Naive thymus-derived CD8-positive, alpha-beta T cell (primary cell): ENCODE results near the gene AHCYL1. TPM values are rescaled to one million over a fixed set of nuclear protein-coding genes. Genes with fewer than 3 reads are reported as not detected.

Source experiments
- ATAC-seq, 2 donors: fragments of 150-1000 bp; cut with Tn5 transposase in 1 of 2; sonication (Bioruptor Pico), chemical (Tn5 transposase) in 1 of 2; 1 replicate in 1 of 2; 2 replicates in 1 of 2; pipeline ENCODE4 v1.10.0; 2021; ENCODE audit warnings: mild to moderate bottlenecking in 2 of 2, moderate library complexity in 2 of 2
- POLR2A ChIA-PET: fragments of 350-600 bp; sonication (Branson Sonifier 250); formaldehyde crosslinking; loops from one replicate; lab custom pipeline; 2021; ENCODE audit warnings: antibody characterized with exemption; lab: Charles Lee
- DNase-seq, 10 donors: peaks; one replicate each; pipeline versions ENCODE4 v3.0.0 to v3.0.0-alpha.2; 2020 to 2022
- H3K27ac Mint-ChIP-seq, 10 donors: one replicate each; pipeline ENCODE4 v1.8.0; 2020 to 2022; ENCODE audit warnings: mild to moderate bottlenecking in 10 of 10, mixed read lengths in 10 of 10, moderate library complexity in 4 of 10, inconsistent platforms in 1 of 10
- H3K27me3 Mint-ChIP-seq, 5 donors: one replicate each; pipeline ENCODE4 v1.8.0; 2021 to 2022; ENCODE audit warnings: mixed read lengths in 5 of 5
- H3K36me3 Mint-ChIP-seq, 3 donors: one replicate each; pipeline ENCODE4 v1.8.0; 2020 to 2022; ENCODE audit warnings: mixed read lengths in 3 of 3, mild to moderate bottlenecking in 2 of 3, inconsistent platforms in 1 of 3
- H3K4me1 Mint-ChIP-seq, 4 donors: one replicate each; pipeline ENCODE4 v1.8.0; 2021 to 2022; ENCODE audit warnings: mixed read lengths in 4 of 4
- H3K4me3 Mint-ChIP-seq, 10 donors: one replicate each; pipeline ENCODE4 v1.8.0; 2020 to 2022; ENCODE audit warnings: mild to moderate bottlenecking in 10 of 10, mixed read lengths in 10 of 10, moderate library complexity in 6 of 10, inconsistent platforms in 1 of 10
- H3K9me3 Mint-ChIP-seq, 9 donors: one replicate each; pipeline ENCODE4 v1.8.0; 2020 to 2022; ENCODE audit warnings: mixed read lengths in 9 of 9, mild to moderate bottlenecking in 3 of 9, inconsistent platforms in 1 of 9, moderate library complexity in 1 of 9
- polyA plus RNA-seq, 3 donors: library from polyadenylated mRNA; unstranded; fragments of 300-500 nt; fragmentation: Illumina TruSeq; gene quantifications; one replicate each; pipeline ENCODE4 v1.2.3, GENCODE V29; 2021
- total RNA-seq, 8 experiments: library from RNA in 2 of 8; stranded (reverse) in 2 of 8; gene quantifications; one replicate each; pipeline ENCODE4 v1.2.3 and lab custom pipeline; 2021 to 2026

AHCYL1 gene
- total and polyA plus RNA-seq, 5 experiments from 2014 or later, result 36.8 to 38.6 (median 38.1) TPM

- POLR2A ChIA-PET, result interaction anchor here (0.7 kb wide), 1 partner anchor 42 kb away, joined by 7 read pairs; no protein-coding TSS in a partner anchor
Measured at GRCh38 chr1:110049801-110050601, 65.4 kb downstream of the AHCYL1 start.

GRCh38 chr1:110050602-110051261 lies 66.2 kb downstream of the AHCYL1 start:
- peaks cover 0 to 99% (median 32%) of the 10 kb centered on the region in 3 donors for H3K36me3 Mint-ChIP-seq
- H3K4me1 Mint-ChIP-seq, result peaks cover 0 to 12% (median 4%) of the 10 kb centered on the region in 4 donors
- POLR2A ChIA-PET, result no interaction called here
- H3K27ac Mint-ChIP-seq, result no peak overlapping the region
- no peaks in the 10 kb centered on the region for H3K9me3 Mint-ChIP-seq
- no peak overlapping the region for H3K4me3 Mint-ChIP-seq
- ATAC-seq, result no peak
- no peak for DNase-seq
- H3K27me3 Mint-ChIP-seq, result no peaks in the 10 kb centered on the region

More at GRCh38 chr1:110049801-110050601, 65.4 kb downstream of the AHCYL1 start:
- H3K27me3 Mint-ChIP-seq, result no peaks in the 10 kb centered on the region
- H3K9me3 Mint-ChIP-seq, result no peaks in the 10 kb centered on the region
- DNase-seq (no peak), ATAC-seq (no peak)
- H3K36me3 Mint-ChIP-seq, result peaks cover 0 to 98% (median 35%) of the 10 kb centered on the region in 3 donors
- H3K4me3 Mint-ChIP-seq, result no peak overlapping the region
- peak overlapping the region in 1 of 10 donors; percentile 18 for H3K27ac Mint-ChIP-seq
- H3K4me1 Mint-ChIP-seq, result peaks cover 0 to 12% (median 4%) of the 10 kb centered on the region in 4 donors

GRCh38 chr1:110051262-110051648 lies 66.7 kb downstream of the AHCYL1 start:
- ATAC-seq, result no peak

GRCh38 chr1:110053552-110054428 lies 69.2 kb downstream of the AHCYL1 start:
- Mint-ChIP-seq H3K4me1 (peaks cover 0 to 11% (median 3%) of the 10 kb centered on the region in 4 donors), H3K4me3 (no peak overlapping the region), H3K27ac (peak overlapping the region in 1 of 10 donors; percentile 38), H3K36me3 (peaks cover 0 to 97% (median 15%) of the 10 kb centered on the region in 3 donors), H3K9me3 (no peaks in the 10 kb centered on the region), H3K27me3 (no peaks in the 10 kb centered on the region)
- ATAC-seq (peak; percentile 78 to 83), DNase-seq (peak; percentile 35 to 76 (median 60))
- POLR2A ChIA-PET, result interaction anchor here (0.6 kb wide), 1 partner anchor 19 kb away, joined by 5 read pairs; no protein-coding TSS in a partner anchor

More at GRCh38 chr1:110051262-110051648, 66.7 kb downstream of the AHCYL1 start:
- Mint-ChIP-seq H3K36me3 (peaks cover 0 to 99% (median 26%) of the 10 kb centered on the region in 3 donors), H3K4me3 (no peak overlapping the region), H3K27me3 (no peaks in the 10 kb centered on the region), H3K9me3 (no peaks in the 10 kb centered on the region), H3K27ac (peak overlapping the region in 1 of 10 donors; percentile 17), H3K4me1 (peaks cover 0 to 12% (median 4%) of the 10 kb centered on the region in 4 donors)
- POLR2A ChIA-PET, result interaction anchor here (1.5 kb wide), 1 partner anchor 16 kb away, joined by 6 read pairs; the partner anchor contains the start of gene STRIP1
- DNase-seq, result no peak

- H3K27ac Mint-ChIP-seq, result peak overlapping the region in 3 of 10 donors; percentile 8 to 65 (median 48)
- H3K27me3 Mint-ChIP-seq, result no peaks in the 10 kb centered on the region
- POLR2A ChIA-PET, result no interaction called here
- no peak for DNase-seq
- peaks cover 0 to 81% (median 9%) of the 10 kb centered on the region in 3 donors for H3K36me3 Mint-ChIP-seq
- H3K4me1 Mint-ChIP-seq, result peaks cover 0 to 11% (median 3%) of the 10 kb centered on the region in 4 donors
- no peak overlapping the region for H3K4me3 Mint-ChIP-seq
- no peaks in the 10 kb centered on the region for H3K9me3 Mint-ChIP-seq
- no peak for ATAC-seq
Measured at GRCh38 chr1:110055493-110056284, 71.1 kb downstream of the AHCYL1 start.

GRCh38 chr1:110056285-110056683 lies 71.7 kb downstream of the AHCYL1 start:
- Mint-ChIP-seq H3K27ac (no peak overlapping the region), H3K4me1 (peaks cover 0 to 11% (median 3%) of the 10 kb centered on the region in 4 donors), H3K27me3 (no peaks in the 10 kb centered on the region), H3K4me3 (no peak overlapping the region), H3K9me3 (no peaks in the 10 kb centered on the region), H3K36me3 (peaks cover 0 to 75% (median 9%) of the 10 kb centered on the region in 3 donors)
- POLR2A ChIA-PET, result no interaction called here
- ATAC-seq (no peak), DNase-seq (no peak)

- Mint-ChIP-seq H3K4me1 (peaks cover 0 to 11% (median 3%) of the 10 kb centered on the region in 4 donors), H3K27ac (no peak overlapping the region), H3K9me3 (no peaks in the 10 kb centered on the region), H3K27me3 (no peaks in the 10 kb centered on the region), H3K36me3 (peaks cover 0 to 70% (median 9%) of the 10 kb centered on the region in 3 donors), H3K4me3 (no peak overlapping the region)
- DNase-seq, result no peak
- no peak for ATAC-seq
- POLR2A ChIA-PET, result no interaction called here
Measured at GRCh38 chr1:110056776-110057175, 72.2 kb downstream of the AHCYL1 start.

GRCh38 chr1:110057963-110058518 lies 73.5 kb downstream of the AHCYL1 start:
- peak overlapping the region in 1 of 10 donors; percentile 21 for H3K27ac Mint-ChIP-seq
- no peaks in the 10 kb centered on the region for H3K9me3 Mint-ChIP-seq
- DNase-seq (no peak), ATAC-seq (no peak)
- peaks cover 0 to 57% (median 6%) of the 10 kb centered on the region in 3 donors for H3K36me3 Mint-ChIP-seq
- no peaks in the 10 kb centered on the region for H3K27me3 Mint-ChIP-seq
- H3K4me1 Mint-ChIP-seq, result peaks cover 0 to 7% (median 4%) of the 10 kb centered on the region in 4 donors
- POLR2A ChIA-PET, result no interaction called here
- H3K4me3 Mint-ChIP-seq, result no peak overlapping the region

GRCh38 chr1:110058591-110058990 lies 74.0 kb downstream of the AHCYL1 start:
- DNase-seq (no peak), ATAC-seq (no peak)
- H3K9me3 Mint-ChIP-seq, result no peaks in the 10 kb centered on the region
- H3K27me3 Mint-ChIP-seq, result no peaks in the 10 kb centered on the region
- no peak overlapping the region for H3K4me3 Mint-ChIP-seq
- H3K36me3 Mint-ChIP-seq, result peaks cover 0 to 52% (median 6%) of the 10 kb centered on the region in 3 donors
- peaks cover 0 to 6% (median 3%) of the 10 kb centered on the region in 4 donors for H3K4me1 Mint-ChIP-seq
- H3K27ac Mint-ChIP-seq, result peak overlapping the region in 3 of 10 donors; percentile 11 to 41 (median 34)
- POLR2A ChIA-PET, result no interaction called here

GRCh38 chr1:110059133-110059863 lies 74.7 kb downstream of the AHCYL1 start:
- Mint-ChIP-seq H3K9me3 (no peaks in the 10 kb centered on the region), H3K4me3 (no peak overlapping the region), H3K4me1 (peaks cover 0 to 6% (median 2%) of the 10 kb centered on the region in 4 donors), H3K36me3 (peaks cover 0 to 45% (median 5%) of the 10 kb centered on the region in 3 donors), H3K27ac (peak overlapping the region in 2 of 10 donors; percentile 72 to 76), H3K27me3 (no peaks in the 10 kb centered on the region)
- DNase-seq, result no peak
- no peak for ATAC-seq
- POLR2A ChIA-PET, result no interaction called here
